Measurements from ENCODE around the gene TMEM132E.

DNA sequence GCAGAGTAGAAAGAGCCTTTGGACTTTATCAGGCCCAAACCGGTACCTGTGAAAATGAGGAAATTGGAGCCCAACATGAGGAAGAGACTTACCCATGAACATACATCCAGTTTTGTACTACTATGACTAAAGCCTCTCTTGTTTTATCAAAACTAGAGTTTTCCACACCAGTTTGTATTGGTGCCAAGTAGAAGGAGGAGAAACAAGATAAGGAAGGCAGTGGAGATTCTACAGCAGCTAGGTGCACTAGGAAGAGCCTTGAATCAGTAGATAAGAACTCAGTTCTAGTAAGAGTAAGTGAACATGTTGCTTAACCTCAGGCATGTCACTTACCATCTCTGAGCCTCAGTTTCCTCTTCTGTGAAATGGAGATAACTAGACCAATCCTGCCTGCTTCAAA lies 13.7 kb upstream of the TMEM132E start:
- TF ChIP-seq FOXA1 (IDR thresholded peaks at IDR 0.05), result no peak
- TF ChIP-seq TARDBP (IDR thresholded peaks at IDR 0.05), result no peak
- no peak for TF ChIP-seq CTBP1 (IDR thresholded peaks at IDR 0.05; ENCODE audit: borderline replicate concordance)
- TF ChIP-seq FOXK2 (IDR thresholded peaks at IDR 0.05), result no peak
- TF ChIP-seq, protein P1, sequence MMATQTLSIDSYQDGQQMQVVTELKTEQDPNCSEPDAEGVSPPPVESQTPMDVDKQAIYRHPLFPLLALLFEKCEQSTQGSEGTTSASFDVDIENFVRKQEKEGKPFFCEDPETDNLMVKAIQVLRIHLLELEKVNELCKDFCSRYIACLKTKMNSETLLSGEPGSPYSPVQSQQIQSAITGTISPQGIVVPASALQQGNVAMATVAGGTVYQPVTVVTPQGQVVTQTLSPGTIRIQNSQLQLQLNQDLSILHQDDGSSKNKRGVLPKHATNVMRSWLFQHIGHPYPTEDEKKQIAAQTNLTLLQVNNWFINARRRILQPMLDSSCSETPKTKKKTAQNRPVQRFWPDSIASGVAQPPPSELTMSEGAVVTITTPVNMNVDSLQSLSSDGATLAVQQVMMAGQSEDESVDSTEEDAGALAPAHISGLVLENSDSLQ (IDR thresholded peaks at IDR 0.05), result no peak
- no peak for TF ChIP-seq ELF4 (IDR thresholded peaks at IDR 0.05)
- no peak for TF ChIP-seq SP1 (IDR thresholded peaks at IDR 0.05)
- TF ChIP-seq SUZ12 (IDR thresholded peaks at IDR 0.05), result no peak
- no peak for TF ChIP-seq ARNT (IDR thresholded peaks at IDR 0.05)
- TF ChIP-seq ZNF384 (IDR thresholded peaks at IDR 0.05), result no peak
- no peak for TF ChIP-seq NFRKB (IDR thresholded peaks at IDR 0.05)
- TF ChIP-seq FOXM1 (IDR thresholded peaks at IDR 0.05; ENCODE audit: borderline replicate concordance), result no peak
- no peak for TF ChIP-seq BHLHE40 (IDR thresholded peaks at IDR 0.05; ENCODE audit: borderline replicate concordance)
- TF ChIP-seq L3MBTL2 (conservative IDR thresholded peaks at IDR 0.05), result no peak
